H1 (cell line): ENCODE data around the gene BRIP1. TPM values are rescaled to one million over a fixed set of nuclear protein-coding genes. Genes with fewer than 3 reads are reported as not detected.

Experiments used
- CTCF ChIA-PET: fragments of 300-600 bp; sonication (Branson Sonifier 250); formaldehyde crosslinking; loops from one replicate; lab custom pipeline; 2021; ENCODE audit not compliant: partially characterized antibody; lab: Charles Lee
- POLR2A ChIA-PET: fragments of 300-600 bp; sonication (Branson Sonifier 250); formaldehyde crosslinking; loops from one replicate; lab custom pipeline; 2021; ENCODE audit warnings: inconsistent platforms; ENCODE audit not compliant: partially characterized antibody; lab: Charles Lee
- DNase-seq, 2 experiments: peaks; one replicate each; pipeline versions ENCODE4 v3.0.0 to v3.0.0-alpha.2; 2010 to 2022; ENCODE audit warnings: low spot score in 2 of 2, low read depth in 1 of 2, mixed read lengths in 1 of 2
- FAIRE-seq: peaks from 2 replicates; lab custom pipeline; 2011; peaks lifted over from hg19 to GRCh38; lab: Jason Lieb, UNC
- H2AFZ ChIP-seq: 2 replicates; pipeline ENCODE4 v1.8.1; 2012; ENCODE audit warnings: low read length, inconsistent platforms
- H2AK5ac ChIP-seq: 2 replicates; pipeline ENCODE4 v1.6.1; 2013; ENCODE audit warnings: low read depth, low read length
- H2BK120ac ChIP-seq: replicated peaks from 2 replicates; pipeline ENCODE3; 2013; ENCODE audit warnings: low read depth, low read length, inconsistent platforms
- H2BK12ac ChIP-seq: 2 replicates; pipeline ENCODE4 v1.6.1; 2013; ENCODE audit warnings: low read depth, low read length
- H2BK15ac ChIP-seq: 2 replicates; pipeline ENCODE4 v1.6.1; 2013; ENCODE audit warnings: low read length
- H2BK20ac ChIP-seq: 2 replicates; pipeline ENCODE4 v1.6.1; 2013; ENCODE audit warnings: low read length
- H2BK5ac ChIP-seq: 2 replicates; pipeline ENCODE4 v1.6.1; 2013; ENCODE audit warnings: low read depth, low read length
- H3K14ac ChIP-seq: 2 replicates; pipeline ENCODE4 v1.6.1; 2013; ENCODE audit warnings: inconsistent platforms; ENCODE audit not compliant: insufficient read length
- H3K18ac ChIP-seq: 2 replicates; pipeline ENCODE4 v1.6.1; 2013; ENCODE audit warnings: low read length; ENCODE audit errors: extremely low read depth
- H3K23ac ChIP-seq: 2 replicates; pipeline ENCODE4 v1.6.1; 2013; ENCODE audit warnings: inconsistent platforms; ENCODE audit not compliant: insufficient read length
- H3K23me2 ChIP-seq: 2 replicates; pipeline ENCODE4 v1.6.1; 2013; ENCODE audit warnings: low read depth, low read length
- H3K27ac ChIP-seq: 2 replicates; pipeline ENCODE4 v1.6.1; 2011; ENCODE audit warnings: low read depth, low read length, inconsistent platforms
- H3K27me3 ChIP-seq, 4 experiments: replicated peaks in 1 of 4; 1 replicate in 1 of 4; 2 replicates in 3 of 4; pipeline versions ENCODE4 v1.6.1 to v1.8.1; 2011 to 2013; ENCODE audit warnings: low read length in 3 of 4, mild to moderate bottlenecking in 3 of 4, inconsistent platforms in 2 of 4, mixed read lengths in 2 of 4, moderate library complexity in 1 of 4; ENCODE audit not compliant: control insufficient read depth in 3 of 4, insufficient read depth in 3 of 4; ENCODE audit errors: extremely low read depth in 1 of 4
- H3K36me3 ChIP-seq, 4 experiments: 2 replicates each; pipeline versions ENCODE4 v1.6.1 to v1.8.1; 2011 to 2013; ENCODE audit warnings: mild to moderate bottlenecking in 4 of 4, low read length in 3 of 4, moderate library complexity in 2 of 4, control low read depth in 1 of 4, inconsistent platforms in 1 of 4; ENCODE audit not compliant: insufficient read depth in 4 of 4, control insufficient read depth in 2 of 4
- H3K4ac ChIP-seq: replicated peaks from 2 replicates; pipeline ENCODE3; 2013; ENCODE audit warnings: low read length, low read depth, mixed read lengths, inconsistent platforms; ENCODE audit not compliant: insufficient read length
- H3K4me1 ChIP-seq, 4 experiments: replicated peaks in 1 of 4; 1 replicate in 1 of 4; 2 replicates in 3 of 4; pipeline versions ENCODE4 v1.6.1 to v1.8.1; 2011 to 2013; ENCODE audit warnings: low read length in 3 of 4, inconsistent platforms in 2 of 4, mixed read lengths in 1 of 4; ENCODE audit not compliant: insufficient read depth in 4 of 4, control insufficient read depth in 3 of 4
- H3K4me2 ChIP-seq, 2 experiments: 2 replicates each; pipeline versions ENCODE4 v1.6.1 to v1.8.1; 2011 to 2013; ENCODE audit warnings: low read depth in 2 of 2, low read length in 2 of 2, control low read depth in 1 of 2, inconsistent platforms in 1 of 2, mild to moderate bottlenecking in 1 of 2; ENCODE audit not compliant: insufficient read depth in 1 of 2
- H3K4me3 ChIP-seq, 4 experiments: fragments of 200-600, 300-600 bp in 1 of 4; sonication (generic), shearing (Covaris generic), sonication (Bioruptor Twin) in 1 of 4; 2 replicates each; pipeline versions ENCODE4 v1.5.1 to v1.8.1; 2011 to 2016; ENCODE audit warnings: low read length in 4 of 4, low read depth in 3 of 4, control low read depth in 2 of 4, inconsistent platforms in 2 of 4, mild to moderate bottlenecking in 2 of 4, mixed read lengths in 1 of 4, moderate library complexity in 1 of 4; ENCODE audit not compliant: insufficient read depth in 2 of 4; ENCODE audit errors: extremely low read depth in 1 of 4
- H3K56ac ChIP-seq: replicated peaks from 2 replicates; pipeline ENCODE3; 2013; ENCODE audit warnings: low read depth, mild to moderate bottlenecking, mixed read lengths, low read length, inconsistent platforms; ENCODE audit not compliant: insufficient read length
- H3K79me1 ChIP-seq: 2 replicates; pipeline ENCODE4 v1.6.1; 2013; ENCODE audit warnings: low read depth, low read length, control low read depth
- H3K79me2 ChIP-seq, 2 experiments: 2 replicates each; pipeline versions ENCODE4 v1.6.1 to v1.8.1; 2012 to 2013; ENCODE audit warnings: low read length in 2 of 2, mild to moderate bottlenecking in 2 of 2, inconsistent platforms in 1 of 2; ENCODE audit not compliant: insufficient read depth in 2 of 2, control insufficient read depth in 1 of 2
- H3K9ac ChIP-seq, 4 experiments: replicated peaks in 1 of 4; 1 replicate in 1 of 4; 2 replicates in 3 of 4; pipeline versions ENCODE4 v1.6.1 to v1.8.1; 2011 to 2013; ENCODE audit warnings: low read depth in 3 of 4, low read length in 3 of 4, control low read depth in 2 of 4, mild to moderate bottlenecking in 2 of 4, moderate library complexity in 2 of 4, inconsistent platforms in 1 of 4; ENCODE audit errors: extremely low read depth in 1 of 4
- H3K9me3 ChIP-seq, 2 experiments: 2 replicates each; pipeline versions ENCODE4 v1.6.1 to v1.8.1; 2012 to 2013; ENCODE audit warnings: mild to moderate bottlenecking in 2 of 2, moderate library complexity in 2 of 2, control low read depth in 1 of 2, inconsistent platforms in 1 of 2, low read depth in 1 of 2, low read length in 1 of 2, mixed read lengths in 1 of 2; ENCODE audit not compliant: insufficient read depth in 2 of 2
- H4K20me1 ChIP-seq, 2 experiments: replicated peaks in 1 of 2; 2 replicates each; pipeline versions ENCODE3 to v1.8.1; 2011 to 2013; ENCODE audit warnings: inconsistent platforms in 2 of 2, low read length in 2 of 2, mild to moderate bottlenecking in 1 of 2; ENCODE audit not compliant: insufficient read depth in 2 of 2, control insufficient read depth in 1 of 2
- H4K5ac ChIP-seq: 2 replicates; pipeline ENCODE4 v1.6.1; 2013; ENCODE audit warnings: low read length, low read depth, mixed read lengths, inconsistent platforms; ENCODE audit not compliant: insufficient read length
- H4K8ac ChIP-seq: 2 replicates; pipeline ENCODE4 v1.8.0; 2013; ENCODE audit warnings: mild to moderate bottlenecking, moderate library complexity, low read length, inconsistent platforms; ENCODE audit not compliant: insufficient read depth; ENCODE audit errors: extremely low read depth
- H4K91ac ChIP-seq: replicated peaks from 2 replicates; pipeline ENCODE3; 2013; ENCODE audit warnings: low read length, mixed read lengths, inconsistent platforms; ENCODE audit not compliant: insufficient read length
- BRCA1 ChIP-seq: IDR thresholded peaks from 2 replicates; pipeline ENCODE4 v1.6.1; 2012; ENCODE audit warnings: low read depth, low read length, improper control_type of control experiment
- CEBPB ChIP-seq: IDR thresholded peaks from 2 replicates; pipeline ENCODE4 v1.6.1; 2012; ENCODE audit warnings: low read depth, low read length
- GABPA ChIP-seq: IDR thresholded peaks from 2 replicates; pipeline ENCODE4 v1.6.1; 2011; ENCODE audit warnings: mild to moderate bottlenecking, low read length, moderate library complexity, borderline replicate concordance; ENCODE audit not compliant: insufficient read depth
- HDAC2 ChIP-seq, 2 experiments: fragments of 300-600 bp in 1 of 2; sonication (generic) in 1 of 2; IDR thresholded peaks; 2 replicates each; pipeline ENCODE4 v1.6.1; 2011 to 2012; ENCODE audit warnings: low read depth in 2 of 2, low read length in 2 of 2, mild to moderate bottlenecking in 2 of 2, moderate library complexity in 2 of 2, borderline replicate concordance in 1 of 2, inconsistent platforms in 1 of 2
- KDM1A ChIP-seq: fragments of 200-600, 300-600 bp; sonication (generic); IDR thresholded peaks from 2 replicates; pipeline ENCODE4 v1.7.1; 2016; ENCODE audit warnings: mild to moderate bottlenecking, low read length, borderline replicate concordance
- NRF1 ChIP-seq: IDR thresholded peaks from 2 replicates; pipeline ENCODE4 v1.6.1; 2011; ENCODE audit warnings: mild to moderate bottlenecking, low read depth, low read length, improper control_type of control experiment
- RAD21 ChIP-seq, 2 experiments: IDR thresholded peaks in 1 of 2; conservative IDR thresholded peaks in 1 of 2; 2 replicates each; pipeline ENCODE4 v1.6.1; 2011; ENCODE audit warnings: low read depth in 2 of 2, low read length in 2 of 2, improper control_type of control experiment in 1 of 2, inconsistent platforms in 1 of 2, mild to moderate bottlenecking in 1 of 2, moderate library complexity in 1 of 2
- RBBP5 ChIP-seq: IDR thresholded peaks from 2 replicates; pipeline ENCODE4 v1.7.1; 2012; ENCODE audit warnings: low read depth, mild to moderate bottlenecking, inconsistent platforms, low read length, moderate library complexity, borderline replicate concordance
- RNF2 ChIP-seq: fragments of 200-900, 300-1000 bp; sonication (generic); IDR thresholded peaks from 2 replicates; pipeline ENCODE4 v1.7.1; 2016; ENCODE audit warnings: borderline replicate concordance, low read depth, mild to moderate bottlenecking, antibody characterized with exemption, low read length; ENCODE audit not compliant: poor library complexity, severe bottlenecking; ENCODE audit errors: missing control alignments
- SIX5 ChIP-seq: IDR thresholded peaks from 2 replicates; pipeline ENCODE4 v1.6.1; 2011; ENCODE audit warnings: mild to moderate bottlenecking, low read depth, low read length
- SRF ChIP-seq: IDR thresholded peaks from 2 replicates; pipeline ENCODE4 v1.6.1; 2011; ENCODE audit warnings: mild to moderate bottlenecking, low read depth, low read length, moderate library complexity
- TBP ChIP-seq: IDR thresholded peaks from 2 replicates; pipeline ENCODE4 v1.6.1; 2011; ENCODE audit warnings: low read depth, low read length, improper control_type of control experiment
- WGBS, 2 experiments: shearing (Covaris generic) in 1 of 2; methylation state at CpG; one replicate each; pipeline versions ENCODE4 v1.1.6 to v1.1.7; 2013 to 2015; ENCODE audit warnings: low lambda C conversion rate in 2 of 2, mixed read lengths in 2 of 2, inconsistent platforms in 1 of 2, low coverage in 1 of 2, missing lambda C conversion rate in 1 of 2; ENCODE audit not compliant: insufficient replicate concordance in 2 of 2, insufficient coverage in 1 of 2, insufficient read length in 1 of 2; ENCODE audit errors: extremely low coverage in 1 of 2, missing lambda C conversion rate in 1 of 2; 5-methylcytosine and 5-hydroxymethylcytosine counted together
- polyA plus RNA-seq, 7 experiments: library from polyadenylated mRNA; depleted of rRNA in 3 of 7; stranded (reverse) in 5 of 7; unstranded in 2 of 7; fragments of >200 nt in 5 of 7; fragments of 200-250 nt in 2 of 7; gene quantifications; 1 replicate in 5 of 7; 2 replicates in 1 of 7; 4 replicates in 1 of 7; pipeline versions ENCODE4 v1.2.1 to v1.2.3, GENCODE V29; 2011 to 2013; ENCODE audit warnings: missing spikeins in 2 of 7, mixed read lengths in 2 of 7
- total RNA-seq: library from RNA; stranded (reverse); fragmentation: NEBNext Ultra II Directional; extraction: Animal tissue kit (Norgen Biotek cat#: 25700); gene quantifications from 2 replicates; pipeline ENCODE4 v1.2.1, GENCODE V29; 2021

Gene BRIP1
- total and polyA plus RNA-seq, 2 of the 8 experiments (the other 6 are each of a cell fraction or from before 2014, with no cell fraction given) = 5.8 to 19.2 TPM

DNA sequence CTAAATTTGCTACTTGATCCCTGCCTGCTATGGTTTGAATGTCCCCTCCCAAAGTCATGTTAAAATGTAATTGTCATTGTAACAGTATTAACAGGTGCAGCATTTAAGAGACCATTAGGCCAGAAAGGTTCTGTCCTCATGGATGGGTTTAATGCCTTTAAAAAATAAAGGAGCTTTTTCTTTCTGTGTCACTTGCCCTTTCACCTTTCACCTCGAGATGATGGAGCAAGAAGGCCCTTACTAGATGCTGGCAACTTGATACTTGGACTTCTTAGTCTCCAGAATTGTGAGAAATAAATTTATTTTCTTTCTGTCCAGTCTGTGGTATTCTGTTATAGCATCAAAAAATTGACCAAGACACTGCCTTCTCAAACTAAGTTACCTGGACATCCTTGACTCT, 98.5 kb downstream of the BRIP1 start:
- Histone ChIP-seq H3K56ac (no peak overlapping the region), H3K36me3 (peaks cover 0 to 10% (median 2%) of the 10 kb centered on the region in 4 experiments; a peak in 3 of 8 replicates), H3K4me3 (no peak overlapping the region), H4K5ac (no peak overlapping the region), H3K9ac (no peak overlapping the region), H3K23me2 (no peaks in the 10 kb centered on the region), H3K27ac (no peak overlapping the region), H4K20me1 (no peaks in the 10 kb centered on the region), H2BK5ac (no peak overlapping the region), H3K4ac (no peak overlapping the region), H3K9me3 (no peaks in the 10 kb centered on the region; a peak in 1 of 4 replicates), H2BK15ac (no peak overlapping the region), H3K4me1 (peaks cover 0 to 3% (median 0%) of the 10 kb centered on the region in 4 experiments; a peak in 1 of 7 replicates), H3K14ac (no peak overlapping the region), H2BK20ac (no peak overlapping the region), H2AK5ac (no peak overlapping the region), H3K79me2 (no peaks in the 10 kb centered on the region), H3K18ac (no peak overlapping the region), H4K8ac (no peak overlapping the region), H3K4me2 (no peak overlapping the region), H3K27me3 (no peaks in the 10 kb centered on the region), H2AFZ (no peak overlapping the region), H2BK12ac (no peak overlapping the region), H2BK120ac (no peak overlapping the region), H3K23ac (no peak overlapping the region), H3K79me1 (no peaks in the 10 kb centered on the region), H4K91ac (no peak overlapping the region)
- FAIRE-seq (no peak), DNase-seq (no peak)
- WGBS, 2 experiments = 100% methylated on average over 1 of the region's 1 CpG; no CpG with 5 or more reads in 1 of the 2 experiments
- CTCF ChIA-PET = interaction anchor here (1.4 kb wide), 1 partner anchor 19 kb away, joined by 4 read pairs; no protein-coding TSS in a partner anchor
- POLR2A ChIA-PET = interaction anchor here (0.7 kb wide), 1 partner anchor 9 kb away, joined by 4 read pairs; no protein-coding TSS in a partner anchor
- TF ChIP-seq RAD21 (IDR thresholded peaks at IDR 0.05 in 1 of 2, conservative IDR thresholded peaks at IDR 0.05 in 1 of 2; ENCODE audit: low read depth in 2 of 2, low read length in 2 of 2) (no peak), SRF (no peak), NRF1 (no peak), GABPA (no peak), SIX5 (no peak), CEBPB (no peak), HDAC2 (IDR thresholded peaks at IDR 0.05; ENCODE audit: borderline replicate concordance in 1 of 2, low read depth in 2 of 2, low read length in 2 of 2) (no peak), RBBP5 (no peak), RNF2 (no peak), BRCA1 (no peak), TBP (no peak), KDM1A (no peak)
